HCT116 (cell line): ENCODE results near the gene TNRC6B. TPM values are rescaled to one million over a fixed set of nuclear protein-coding genes. Genes with fewer than 3 reads are reported as not detected.

Source experiments
- ATAC-seq: fragments of 200-7000 bp; cut with Tn5 transposase; 2 replicates; pipeline ENCODE4 v1.9.1; 2020; ENCODE audit warnings: mild to moderate bottlenecking, moderate library complexity
- BruUV-seq: library from RNA; stranded (reverse); fragments of 400-500 nt; replicated peaks from 2 replicates; lab custom pipeline; 2021; lab: Mats Ljungman, UMichigan
- CTCF ChIA-PET: fragments of 300-600 bp; sonication (Branson Sonifier 250); formaldehyde crosslinking; loops from one replicate; lab custom pipeline; 2021; ENCODE audit warnings: antibody characterized with exemption; lab: Charles Lee
- POLR2A ChIA-PET: fragments of 300-600, 350-600 bp; sonication (Branson Sonifier 250); formaldehyde crosslinking; loops from one replicate; lab custom pipeline; 2021; ENCODE audit warnings: antibody characterized with exemption; lab: Charles Lee
- RAD21 ChIA-PET, 2 experiments: fragments of 300-600 bp; sonication (Branson Sonifier 250); formaldehyde crosslinking; loops; one replicate each; lab custom pipeline; 2023; ENCODE audit warnings: low total read pairs in 2 of 2; ENCODE audit not compliant: uncharacterized antibody in 2 of 2, unreplicated experiment in 2 of 2, low non-redundant PET in 1 of 2; lab: Charles Lee
- DNase-seq: peaks from one replicate; pipeline ENCODE4 v3.0.0-alpha.2; 2010; ENCODE audit warnings: low read depth, low spot score
- H2AFZ ChIP-seq: fragments of 200-600 bp; shearing (Covaris generic), sonication (generic); 2 replicates; pipeline ENCODE4 v1.6.1; 2017; ENCODE audit warnings: low read depth, mixed run types, mixed read lengths, antibody characterized with exemption, low read length; ENCODE audit not compliant: poor library complexity, severe bottlenecking
- H3K27ac ChIP-seq: 2 replicates; pipeline ENCODE4 v1.5.1; 2012; ENCODE audit warnings: low read depth, low read length
- H3K27me3 ChIP-seq: fragments of 200-600 bp; sonication (generic); 2 replicates; pipeline ENCODE4 v1.6.1; 2016; ENCODE audit warnings: mixed run types, low read length, mixed read lengths; ENCODE audit not compliant: insufficient read depth
- H3K36me3 ChIP-seq, 2 experiments: fragments of 200-500 bp in 1 of 2; fragments of 200-600 bp in 1 of 2; sonication (Bioruptor generic) in 1 of 2; sonication (generic) in 1 of 2; 2 replicates each; pipeline versions ENCODE4 v1.5.1 to v1.6.1; 2014 to 2016; ENCODE audit warnings: low read length in 2 of 2, inconsistent platforms in 1 of 2, mixed read lengths in 1 of 2, mixed run types in 1 of 2; ENCODE audit not compliant: insufficient read depth in 2 of 2, control insufficient read depth in 1 of 2
- H3K4me1 ChIP-seq, 2 experiments: fragments of 200-600 bp in 1 of 2; sonication (generic) in 1 of 2; 2 replicates each; pipeline versions ENCODE4 v1.5.1 to v1.6.1; 2012 to 2017; ENCODE audit warnings: low read length in 2 of 2, inconsistent platforms in 1 of 2, mild to moderate bottlenecking in 1 of 2, mixed read lengths in 1 of 2, mixed run types in 1 of 2, moderate library complexity in 1 of 2; ENCODE audit not compliant: insufficient read depth in 2 of 2, control insufficient read depth in 1 of 2
- H3K4me2 ChIP-seq: fragments of 200-600 bp; sonication (generic); 2 replicates; pipeline ENCODE4 v1.6.1; 2017; ENCODE audit warnings: mixed run types, low read length, mixed read lengths
- H3K4me3 ChIP-seq, 2 experiments: fragments of 200-600 bp in 1 of 2; sonication (generic) in 1 of 2; replicated peaks in 1 of 2; 2 replicates each; pipeline ENCODE4 v1.5.1; 2011 to 2016; ENCODE audit warnings: low read length in 2 of 2, control low read depth in 1 of 2, low read depth in 1 of 2, mild to moderate bottlenecking in 1 of 2, mixed read lengths in 1 of 2, mixed run types in 1 of 2
- H3K79me2 ChIP-seq: fragments of 200-600 bp; sonication (generic); 2 replicates; pipeline ENCODE4 v1.6.1; 2017; ENCODE audit warnings: mild to moderate bottlenecking, mixed run types, low read length, moderate library complexity, mixed read lengths; ENCODE audit not compliant: insufficient read depth
- H3K9ac ChIP-seq: fragments of 200-600 bp; sonication (generic); 2 replicates; pipeline ENCODE4 v1.6.1; 2016; ENCODE audit warnings: low read length, mixed read lengths
- H3K9me2 ChIP-seq: fragments of 200-600 bp; sonication (generic), shearing (Covaris generic); 2 replicates; pipeline ENCODE4 v1.6.1; 2017; ENCODE audit warnings: mixed run types, mild to moderate bottlenecking, moderate library complexity; ENCODE audit not compliant: insufficient read depth
- H3K9me3 ChIP-seq, 2 experiments: fragments of 200-500 bp in 1 of 2; fragments of 200-600 bp in 1 of 2; sonication (Bioruptor generic) in 1 of 2; sonication (generic) in 1 of 2; 2 replicates each; pipeline ENCODE4 v1.6.1; 2014 to 2017; ENCODE audit warnings: low read length in 2 of 2, mixed read lengths in 2 of 2, inconsistent platforms in 1 of 2, low read depth in 1 of 2, mild to moderate bottlenecking in 1 of 2, mixed run types in 1 of 2, moderate library complexity in 1 of 2; ENCODE audit not compliant: control insufficient read depth in 1 of 2, insufficient read depth in 1 of 2
- H4K20me1 ChIP-seq: fragments of 200-600 bp; sonication (generic), shearing (Covaris generic); 2 replicates; pipeline ENCODE4 v1.6.1; 2017; ENCODE audit warnings: mixed run types, mild to moderate bottlenecking, moderate library complexity; ENCODE audit not compliant: insufficient read depth
- CBX3 ChIP-seq: IDR thresholded peaks from 2 replicates; pipeline ENCODE4 v1.6.1; 2012; ENCODE audit warnings: low read depth
- CEBPB ChIP-seq: IDR thresholded peaks from 2 replicates; pipeline ENCODE4 v1.6.1; 2012; ENCODE audit warnings: low read depth
- CTCF ChIP-seq, 3 experiments: fragments of 200-600 bp in 1 of 3; sonication (generic) in 1 of 3; IDR thresholded peaks in 2 of 3; conservative IDR thresholded peaks in 1 of 3; 2 replicates each; pipeline ENCODE4 v1.5.1; 2012 to 2017; ENCODE audit warnings: low read depth in 2 of 3, low read length in 2 of 3, antibody characterized with exemption in 1 of 3, borderline replicate concordance in 1 of 3, control low read depth in 1 of 3, mild to moderate bottlenecking in 1 of 3, mixed read lengths in 1 of 3, mixed run types in 1 of 3, moderate library complexity in 1 of 3; ENCODE audit not compliant: insufficient read depth in 1 of 3
- EGR1 ChIP-seq: IDR thresholded peaks from 2 replicates; pipeline ENCODE4 v1.6.1; 2012; ENCODE audit warnings: low read depth
- ELF1 ChIP-seq: IDR thresholded peaks from 2 replicates; pipeline ENCODE4 v1.6.1; 2012; ENCODE audit warnings: low read depth, borderline replicate concordance
- EZH2 ChIP-seq: fragments of 200-600 bp; sonication (generic); IDR thresholded peaks from 2 replicates; pipeline ENCODE4 v1.6.1; 2017; ENCODE audit warnings: antibody characterized with exemption, mixed run types
- EZH2phosphoT487 ChIP-seq: fragments of 200-600 bp; IDR thresholded peaks from 2 replicates; pipeline ENCODE4 v1.6.1; 2018; ENCODE audit warnings: antibody characterized with exemption, borderline replicate concordance
- JUND ChIP-seq: IDR thresholded peaks from 2 replicates; pipeline ENCODE4 v1.6.1; 2012
- MAX ChIP-seq: IDR thresholded peaks from 2 replicates; pipeline ENCODE4 v1.6.1; 2012
- POLR2A ChIP-seq: IDR thresholded peaks from 2 replicates; pipeline ENCODE4 v1.7.0; 2011; ENCODE audit warnings: borderline replicate concordance; ENCODE audit not compliant: insufficient read depth, insufficient read length; ENCODE audit errors: extremely low read depth
- POLR2AphosphoS5 ChIP-seq: IDR thresholded peaks from 2 replicates; pipeline ENCODE4 v1.6.1; 2011; ENCODE audit warnings: mild to moderate bottlenecking, low read depth, low read length, moderate library complexity
- RAD21 ChIP-seq: IDR thresholded peaks from 2 replicates; pipeline ENCODE4 v1.6.1; 2012; ENCODE audit warnings: low read depth, mild to moderate bottlenecking
- SIN3A ChIP-seq: IDR thresholded peaks from 2 replicates; pipeline ENCODE4 v1.6.1; 2012; ENCODE audit warnings: low read depth
- SP1 ChIP-seq: IDR thresholded peaks from 2 replicates; pipeline ENCODE4 v1.6.1; 2012; ENCODE audit warnings: low read depth
- SRF ChIP-seq: IDR thresholded peaks from 2 replicates; pipeline ENCODE4 v1.6.1; 2012; ENCODE audit warnings: low read depth
- TCF7L2 ChIP-seq: IDR thresholded peaks from 2 replicates; pipeline ENCODE4 v1.7.0; 2011; ENCODE audit warnings: borderline replicate concordance, inconsistent platforms; ENCODE audit not compliant: insufficient read depth, insufficient read length; ENCODE audit errors: extremely low read depth
- ZBTB33 ChIP-seq: IDR thresholded peaks from 2 replicates; pipeline ENCODE4 v1.6.1; 2011; ENCODE audit warnings: mild to moderate bottlenecking, low read length, moderate library complexity; ENCODE audit not compliant: insufficient replicate concordance; ENCODE audit errors: extremely low read depth
- ZFX ChIP-seq: fragments of 450-650 bp; IDR thresholded peaks from 2 replicates; pipeline ENCODE4 v1.6.1; 2017
- ZNF274 ChIP-seq: fragments of 200-500 bp; sonication (Bioruptor generic); IDR thresholded peaks from 2 replicates; pipeline ENCODE4 v1.6.1; 2014; ENCODE audit warnings: mild to moderate bottlenecking, low read depth, low read length, inconsistent platforms
- intact Hi-C: fragments of 100-400 bp; cut with micrococcal nuclease; formaldehyde crosslinking; loops from 2 replicates; pipeline ENCODE4 v1.10.0; 2022
- total RNA-seq: library from RNA; stranded (reverse); gene quantifications from one replicate; pipeline ENCODE4 v1.2.1, GENCODE V29; 2021; ENCODE audit not compliant: unreplicated experiment
- TF ChIP-seq, protein P1 (sequence below): IDR thresholded peaks from 2 replicates; pipeline ENCODE4 v1.6.1; 2012; ENCODE audit warnings: low read depth
- TF ChIP-seq, protein P2 (sequence below): IDR thresholded peaks from 2 replicates; pipeline ENCODE4 v1.6.1; 2012

TNRC6B gene
- total RNA-seq, 1 experiment from 2014 or later, result 29.8 TPM

- Histone ChIP-seq H3K36me3 (no peaks in the 10 kb centered on the region), H4K20me1 (no peaks in the 10 kb centered on the region), H3K27me3 (no peaks in the 10 kb centered on the region), H2AFZ (peak overlapping the region; percentile 10), H3K9me3 (no peaks in the 10 kb centered on the region), H3K9me2 (no peaks in the 10 kb centered on the region), H3K79me2 (no peaks in the 10 kb centered on the region), H3K4me1 (peaks cover 7 to 12% of the 10 kb centered on the region in 2 experiments; a peak in 3 of 4 replicates), H3K4me3 (peak overlapping the region in 1 of 2 experiments; percentile 16; a peak in 1 of 4 replicates), H3K4me2 (peak overlapping the region; percentile 63), H3K9ac (no peak overlapping the region), H3K27ac (peak overlapping the region; percentile 28; the same call in 1 of the 2 replicates)
- ChIA-PET POLR2A (no interaction called here), RAD21 (no interaction called here), CTCF (no interaction called here)
- BruUV-seq, result no TSS peak
- DNase-seq (peak; percentile 51), ATAC-seq (peak; percentile 96)
- intact Hi-C loops, result no loop called here
- 0 out of 2 replicates have a peak, but pooled peaks have one; percentile 20 for TF ChIP-seq MAX
- no peak for TF ChIP-seq TCF7L2
- TF ChIP-seq, protein P1, sequence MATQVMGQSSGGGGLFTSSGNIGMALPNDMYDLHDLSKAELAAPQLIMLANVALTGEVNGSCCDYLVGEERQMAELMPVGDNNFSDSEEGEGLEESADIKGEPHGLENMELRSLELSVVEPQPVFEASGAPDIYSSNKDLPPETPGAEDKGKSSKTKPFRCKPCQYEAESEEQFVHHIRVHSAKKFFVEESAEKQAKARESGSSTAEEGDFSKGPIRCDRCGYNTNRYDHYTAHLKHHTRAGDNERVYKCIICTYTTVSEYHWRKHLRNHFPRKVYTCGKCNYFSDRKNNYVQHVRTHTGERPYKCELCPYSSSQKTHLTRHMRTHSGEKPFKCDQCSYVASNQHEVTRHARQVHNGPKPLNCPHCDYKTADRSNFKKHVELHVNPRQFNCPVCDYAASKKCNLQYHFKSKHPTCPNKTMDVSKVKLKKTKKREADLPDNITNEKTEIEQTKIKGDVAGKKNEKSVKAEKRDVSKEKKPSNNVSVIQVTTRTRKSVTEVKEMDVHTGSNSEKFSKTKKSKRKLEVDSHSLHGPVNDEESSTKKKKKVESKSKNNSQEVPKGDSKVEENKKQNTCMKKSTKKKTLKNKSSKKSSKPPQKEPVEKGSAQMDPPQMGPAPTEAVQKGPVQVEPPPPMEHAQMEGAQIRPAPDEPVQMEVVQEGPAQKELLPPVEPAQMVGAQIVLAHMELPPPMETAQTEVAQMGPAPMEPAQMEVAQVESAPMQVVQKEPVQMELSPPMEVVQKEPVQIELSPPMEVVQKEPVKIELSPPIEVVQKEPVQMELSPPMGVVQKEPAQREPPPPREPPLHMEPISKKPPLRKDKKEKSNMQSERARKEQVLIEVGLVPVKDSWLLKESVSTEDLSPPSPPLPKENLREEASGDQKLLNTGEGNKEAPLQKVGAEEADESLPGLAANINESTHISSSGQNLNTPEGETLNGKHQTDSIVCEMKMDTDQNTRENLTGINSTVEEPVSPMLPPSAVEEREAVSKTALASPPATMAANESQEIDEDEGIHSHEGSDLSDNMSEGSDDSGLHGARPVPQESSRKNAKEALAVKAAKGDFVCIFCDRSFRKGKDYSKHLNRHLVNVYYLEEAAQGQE, result no peak
- TF ChIP-seq EZH2phosphoT487, result no peak
- TF ChIP-seq SIN3A, result no peak
- TF ChIP-seq EGR1, result no peak
- TF ChIP-seq, protein P2, sequence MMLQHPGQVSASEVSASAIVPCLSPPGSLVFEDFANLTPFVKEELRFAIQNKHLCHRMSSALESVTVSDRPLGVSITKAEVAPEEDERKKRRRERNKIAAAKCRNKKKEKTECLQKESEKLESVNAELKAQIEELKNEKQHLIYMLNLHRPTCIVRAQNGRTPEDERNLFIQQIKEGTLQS, result no peak
- peak; percentile 58 for TF ChIP-seq JUND
- no peak for TF ChIP-seq ZNF274
- TF ChIP-seq SRF, result no peak
- TF ChIP-seq EZH2, result no peak
- no peak for TF ChIP-seq ELF1
- peak; percentile 70 for TF ChIP-seq CEBPB
- TF ChIP-seq CBX3, result peak; percentile 57; the same call in 1 of the 2 replicates
- no peak for TF ChIP-seq POLR2A
- TF ChIP-seq ZFX, result no peak
- 0 out of 6 replicates have a peak, but pooled peaks of 2 of the 3 experiments have one; percentile 7 to 15 for TF ChIP-seq CTCF (IDR thresholded peaks at IDR 0.05 in 2 of 3, conservative IDR thresholded peaks at IDR 0.05 in 1 of 3; ENCODE audit: borderline replicate concordance in 1 of 3, insufficient read depth in 1 of 3, low read depth in 2 of 3, low read length in 2 of 3)
- TF ChIP-seq ZBTB33, result no peak
- no peak for TF ChIP-seq POLR2AphosphoS5
- no peak; the same call in 1 of the 2 replicates for TF ChIP-seq SP1
- peak; percentile 44 for TF ChIP-seq RAD21
Measured at GRCh38 chr22:40156001-40156516, 21.7 kb upstream of the TNRC6B start.
